ENCODE results near the gene VWDE. TPM values are rescaled to one million over a fixed set of nuclear protein-coding genes. Genes with fewer than 3 reads are reported as not detected.
"Not testable (repeated sequence)": the region's sequence is repeated elsewhere in the genome, so short reads cannot be mapped to it uniquely, and the experiment has no call there.

VWDE gene
- total RNA-seq, 2 donors from 2014 or later: 0.31 TPM; not detected in 1

- H3K27me3 Mint-ChIP-seq: no peaks in the 10 kb centered on the region
- ATAC-seq: no peak
- H3K9me3 Mint-ChIP-seq: peaks cover 9% of the 10 kb centered on the region
- H3K27ac Mint-ChIP-seq: no peak overlapping the region
- no peaks in the 10 kb centered on the region for H3K4me1 Mint-ChIP-seq (ENCODE audit: low read depth in 2 of 2)
- no peaks in the 10 kb centered on the region for H3K36me3 Mint-ChIP-seq
- DNase-seq (ENCODE audit: low spot score): no peak
- H3K4me3 Mint-ChIP-seq: no peak overlapping the region
These were observed 19.1 kb upstream of the VWDE start for GRCh38 chr7:12422554-12423320.

- H3K4me1 Mint-ChIP-seq (ENCODE audit: low read depth in 2 of 2): no peaks in the 10 kb centered on the region
- H3K36me3 Mint-ChIP-seq: no peaks in the 10 kb centered on the region
- no peak overlapping the region for H3K27ac Mint-ChIP-seq
- no peak for DNase-seq (ENCODE audit: low spot score)
- ATAC-seq: no peak
- H3K27me3 Mint-ChIP-seq: no peaks in the 10 kb centered on the region
- H3K9me3 Mint-ChIP-seq: peaks cover 3% of the 10 kb centered on the region
- no peak overlapping the region for H3K4me3 Mint-ChIP-seq
These were observed 14.8 kb upstream of the VWDE start for GRCh38 chr7:12418452-12418851.

GRCh38 chr7:12415072-12415471, 11.4 kb upstream of the VWDE start:
- DNase-seq (ENCODE audit: low spot score) (no peak), ATAC-seq (no peak)
- H3K9me3 Mint-ChIP-seq: peaks cover 7% of the 10 kb centered on the region
- no peaks in the 10 kb centered on the region for H3K4me1 Mint-ChIP-seq (ENCODE audit: low read depth in 2 of 2)
- H3K27ac Mint-ChIP-seq: no peak overlapping the region
- no peaks in the 10 kb centered on the region for H3K36me3 Mint-ChIP-seq
- H3K4me3 Mint-ChIP-seq: no peak overlapping the region
- no peaks in the 10 kb centered on the region for H3K27me3 Mint-ChIP-seq

- Mint-ChIP-seq H3K4me1 (ENCODE audit: low read depth in 2 of 2) (no peaks in the 10 kb centered on the region), H3K27ac (no peak overlapping the region), H3K36me3 (no peaks in the 10 kb centered on the region), H3K4me3 (no peak overlapping the region), H3K27me3 (no peaks in the 10 kb centered on the region), H3K9me3 (peaks cover 9% of the 10 kb centered on the region)
- no peak for ATAC-seq
- no peak for DNase-seq (ENCODE audit: low spot score)
These were observed 8.7 kb upstream of the VWDE start for GRCh38 chr7:12412407-12412806.

- Mint-ChIP-seq H3K9me3 (peaks cover 8% of the 10 kb centered on the region), H3K27ac (no peak overlapping the region), H3K4me3 (no peak overlapping the region), H3K27me3 (no peaks in the 10 kb centered on the region), H3K4me1 (ENCODE audit: low read depth in 2 of 2) (no peaks in the 10 kb centered on the region), H3K36me3 (no peaks in the 10 kb centered on the region)
- ATAC-seq (no peak), DNase-seq (ENCODE audit: low spot score) (no peak)
These were observed 6.9 kb upstream of the VWDE start for GRCh38 chr7:12410523-12410922.

DNA sequence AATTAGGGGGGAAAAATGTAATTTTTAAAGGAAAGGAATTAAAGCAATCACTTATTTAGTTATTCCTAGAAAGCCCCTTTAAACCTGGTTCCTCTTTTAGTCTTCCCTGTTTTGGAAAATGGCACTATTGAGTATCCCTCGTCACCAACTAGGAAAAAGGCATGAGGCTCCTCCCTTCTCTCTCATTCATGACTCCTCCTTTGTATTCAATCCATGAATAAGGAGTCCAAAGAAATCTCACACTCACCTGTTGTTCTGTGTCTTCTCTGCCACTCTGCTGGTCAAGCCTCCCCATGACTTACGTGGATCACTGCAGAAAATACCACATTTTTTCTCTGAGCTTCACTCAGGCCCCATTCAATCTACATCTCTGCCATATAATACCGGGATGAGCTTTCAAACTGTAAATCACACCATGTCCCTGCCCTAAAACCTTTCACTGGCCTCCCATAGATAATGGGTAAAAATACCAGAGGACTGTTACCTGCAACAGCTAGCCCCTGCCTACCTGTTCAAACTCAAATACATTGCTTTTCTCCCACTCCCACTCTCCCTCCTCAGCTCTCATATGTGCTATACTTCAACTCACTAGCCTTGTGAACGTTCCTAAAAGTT, 5.5 kb upstream of the VWDE start:
- Mint-ChIP-seq H3K27ac (no peak overlapping the region), H3K4me1 (ENCODE audit: low read depth in 2 of 2) (no peaks in the 10 kb centered on the region), H3K27me3 (no peaks in the 10 kb centered on the region), H3K4me3 (no peak overlapping the region), H3K9me3 (peaks cover 8% of the 10 kb centered on the region), H3K36me3 (no peaks in the 10 kb centered on the region)
- DNase-seq (ENCODE audit: low spot score) (no peak), ATAC-seq (no peak)

- not testable (repeated sequence) for H3K4me3 Mint-ChIP-seq; H3K27me3 Mint-ChIP-seq; H3K36me3 Mint-ChIP-seq; H3K4me1 Mint-ChIP-seq (ENCODE audit: low read depth in 2 of 2); DNase-seq (ENCODE audit: low spot score); H3K9me3 Mint-ChIP-seq; H3K27ac Mint-ChIP-seq; ATAC-seq
These were observed 4.0 kb upstream of the VWDE start for GRCh38 chr7:12407652-12408051.

- no peak overlapping the region for H3K4me3 Mint-ChIP-seq
- DNase-seq (ENCODE audit: low spot score) (no peak), ATAC-seq (no peak)
- no peaks in the 10 kb centered on the region for H3K36me3 Mint-ChIP-seq
- peaks cover 8 to 19% of the 10 kb centered on the region in 2 donors for H3K27me3 Mint-ChIP-seq
- H3K27ac Mint-ChIP-seq: no peak overlapping the region
- H3K9me3 Mint-ChIP-seq: peaks cover 6% of the 10 kb centered on the region
- H3K4me1 Mint-ChIP-seq (ENCODE audit: low read depth in 2 of 2): peaks cover 4% of the 10 kb centered on the region in 2 donors
These were observed 1.3 kb downstream of the VWDE start for GRCh38 chr7:12402365-12402725.

GRCh38 chr7:12401538-12402364, 1.9 kb downstream of the VWDE start:
- no peak for DNase-seq (ENCODE audit: low spot score)
- Mint-ChIP-seq H3K4me1 (ENCODE audit: low read depth in 2 of 2) (peaks cover 4% of the 10 kb centered on the region in 2 donors), H3K36me3 (no peaks in the 10 kb centered on the region), H3K27ac (no peak overlapping the region), H3K27me3 (peaks cover 8 to 19% of the 10 kb centered on the region in 2 donors), H3K9me3 (peaks cover 5% of the 10 kb centered on the region), H3K4me3 (no peak overlapping the region)
- ATAC-seq: no peak

DNA sequence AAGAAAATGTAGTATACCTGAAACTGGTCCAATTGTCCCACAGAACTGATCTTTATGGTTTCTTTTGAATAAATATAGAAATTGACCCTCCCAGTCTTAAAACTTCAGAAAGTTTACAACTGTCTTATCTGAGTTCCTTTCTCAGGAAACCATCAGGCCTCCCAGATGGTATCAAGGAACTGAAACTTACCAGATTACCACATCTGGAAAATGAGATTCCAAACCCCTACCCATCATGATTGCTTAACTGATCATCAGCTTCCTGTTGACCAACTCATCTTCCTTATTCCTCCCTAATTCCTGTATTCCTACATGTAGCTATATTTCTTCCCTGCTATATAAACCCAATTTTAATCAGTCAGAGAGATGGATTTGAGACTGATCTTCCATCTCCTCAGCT, 5.5 kb downstream of the VWDE start:
- Mint-ChIP-seq H3K36me3 (no peaks in the 10 kb centered on the region), H3K27me3 (peaks cover 4 to 16% of the 10 kb centered on the region in 2 donors), H3K4me3 (no peak overlapping the region), H3K9me3 (peaks cover 5% of the 10 kb centered on the region), H3K27ac (no peak overlapping the region), H3K4me1 (ENCODE audit: low read depth in 2 of 2) (peaks cover 2 to 3% of the 10 kb centered on the region in 2 donors)
- ATAC-seq (no peak), DNase-seq (ENCODE audit: low spot score) (no peak)

GRCh38 chr7:12397671-12398070, 6.0 kb downstream of the VWDE start:
- Mint-ChIP-seq H3K27ac (no peak overlapping the region), H3K36me3 (no peaks in the 10 kb centered on the region), H3K4me3 (no peak overlapping the region), H3K9me3 (peaks cover 5% of the 10 kb centered on the region), H3K27me3 (peaks cover 4 to 11% of the 10 kb centered on the region in 2 donors), H3K4me1 (ENCODE audit: low read depth in 2 of 2) (no peaks in the 10 kb centered on the region)
- ATAC-seq (no peak), DNase-seq (ENCODE audit: low spot score) (no peak)

DNA sequence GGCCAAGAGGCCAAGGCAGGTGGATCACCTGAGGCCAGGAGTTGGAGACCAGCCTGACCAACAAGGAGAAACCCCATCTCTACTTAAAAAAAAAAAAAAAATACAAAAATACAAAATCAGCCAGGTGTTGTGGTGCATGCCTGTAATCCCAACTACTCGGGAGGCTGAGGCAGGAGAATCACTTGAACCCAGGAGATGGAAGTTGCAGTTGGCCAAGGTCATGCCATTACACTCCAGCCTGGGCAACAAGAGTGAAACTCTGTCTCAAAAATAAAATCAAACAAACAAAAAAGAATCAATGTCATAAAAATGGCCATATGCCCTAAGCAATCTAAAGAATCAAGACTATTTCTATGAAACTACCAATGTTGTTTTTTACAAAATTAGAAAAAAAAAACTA, 7.0 kb downstream of the VWDE start:
- H3K36me3 Mint-ChIP-seq; H3K4me3 Mint-ChIP-seq; ATAC-seq; H3K4me1 Mint-ChIP-seq (ENCODE audit: low read depth in 2 of 2); DNase-seq (ENCODE audit: low spot score); H3K27me3 Mint-ChIP-seq; H3K27ac Mint-ChIP-seq; H3K9me3 Mint-ChIP-seq: not testable (repeated sequence)

- DNase-seq (ENCODE audit: low spot score) (no peak), ATAC-seq (no peak)
- Mint-ChIP-seq H3K27ac (no peak overlapping the region), H3K27me3 (no peaks in the 10 kb centered on the region), H3K4me1 (ENCODE audit: low read depth in 2 of 2) (no peaks in the 10 kb centered on the region), H3K9me3 (no peaks in the 10 kb centered on the region), H3K4me3 (no peak overlapping the region), H3K36me3 (no peaks in the 10 kb centered on the region)
These were observed 11.6 kb downstream of the VWDE start for GRCh38 chr7:12391922-12392615.

Measured in natural killer cell treated with Interleukin-12 subunit alpha and Interleukin-12 subunit beta and Interleukin-15 and Interleukin-18, amount 100 ng/mL, for 72 hours (primary cell).